ENCODE results near the gene MVD.

MVD gene

GRCh38 chr16:88654363-88655052 is 8.4 kb downstream of the MVD start:
- no peak for DNase-seq

GRCh38 chr16:88653596-88654362 is 9.1 kb downstream of the MVD start:
- DNase-seq = no peak

GRCh38 chr16:88653101-88653500 is 9.8 kb downstream of the MVD start:
- no peak for DNase-seq

- DNase-seq = no peak
Observed at GRCh38 chr16:88652762-88653063, 10.2 kb downstream of the MVD start.

- no peak for DNase-seq
Observed at GRCh38 chr16:88651989-88652761, 10.7 kb downstream of the MVD start.

GRCh38 chr16:88651276-88651988 is 11.5 kb downstream of the MVD start:
- DNase-seq = peak; percentile 84 to 89

- peak; percentile 90 to 91 for DNase-seq
Observed at GRCh38 chr16:88650749-88651275, 12.1 kb downstream of the MVD start, which contains the start of gene CYBA. Gene CYBA, minus strand, starts transcription at chr16:88651053. Its CDS starts 40 bp downstream, at chr16:88651013.

- peak; percentile 44 to 49 for DNase-seq
Observed at GRCh38 chr16:88649924-88650748, 12.8 kb downstream of the MVD start.

GRCh38 chr16:88649195-88649923 is 13.5 kb downstream of the MVD start:
- DNase-seq = no peak

- no peak for DNase-seq
Observed at GRCh38 chr16:88647178-88648070, 15.5 kb downstream of the MVD start.

GRCh38 chr16:88646345-88647034 is 16.4 kb downstream of the MVD start:
- no peak for DNase-seq

- DNase-seq = no peak
Observed at GRCh38 chr16:88645941-88646340, 16.9 kb downstream of the MVD start.

- no peak for DNase-seq
Observed at GRCh38 chr16:88645455-88645854, 17.4 kb downstream of the MVD start.

GRCh38 chr16:88643644-88643932 is 19.3 kb downstream of the MVD start:
- no peak for DNase-seq

GRCh38 chr16:88642881-88643643 is 19.8 kb downstream of the MVD start:
- no peak for DNase-seq

GRCh38 chr16:88640498-88641247 is 22.2 kb downstream of the MVD start:
- no peak for DNase-seq

GRCh38 chr16:88640039-88640495 is 22.8 kb downstream of the MVD start:
- DNase-seq = no peak

Data from activated CD4-positive, alpha-beta T cell treated with anti-CD3 and anti-CD28 coated beads, Interleukin-2, amount 50 U/mL, for 48 hours (primary cell).